K562 (cell line): ENCODE data around the gene TPSAB1. TPM values are rescaled to one million over a fixed set of nuclear protein-coding genes. Genes with fewer than 3 reads are reported as not detected.

Source experiments
- ATAC-seq: fragments of 200-7000 bp; cut with Tn5 transposase; 3 replicates; pipeline ENCODE4 v1.9.1; 2020; ENCODE audit warnings: moderate library complexity
- BruUV-seq: library from RNA; stranded (reverse); fragments of 400-500 nt; replicated peaks from 2 replicates; lab custom pipeline; 2021; lab: Mats Ljungman, UMichigan
- CTCF ChIA-PET: fragments of 300-600 bp; formaldehyde crosslinking; extraction: SDS; loops from one replicate; lab custom pipeline; 2021; ENCODE audit warnings: low intra/inter-chr PET ratio; lab: Yijun Ruan, JAX
- POLR2A ChIA-PET: fragments of 300-600, 350-650 bp; sonication (Branson Sonifier 250); formaldehyde crosslinking; extraction: SDS; loops from one replicate; lab custom pipeline; 2021; ENCODE audit warnings: antibody characterized with exemption, inconsistent platforms; lab: Yijun Ruan, JAX
- DNase-seq, 4 experiments: peaks; one replicate each; pipeline versions ENCODE4 v3.0.0 to v3.0.0-alpha.2; 2011 to 2018; ENCODE audit warnings: low spot score in 3 of 4, mixed read lengths in 3 of 4; ENCODE audit errors: extremely low read depth in 1 of 4
- FAIRE-seq: peaks from 2 replicates; lab custom pipeline; 2011; peaks lifted over from hg19 to GRCh38; lab: Jason Lieb, UNC
- H2AFZ ChIP-seq: 2 replicates; pipeline ENCODE4 v1.6.0; 2011; ENCODE audit warnings: low read depth, low read length, control low read depth, inconsistent platforms
- H3K27ac ChIP-seq: fragments of 200-600 bp; 3 replicates; pipeline ENCODE4 v1.8.0; 2011; ENCODE audit warnings: low read depth, mild to moderate bottlenecking, control low read depth, inconsistent platforms, low read length, moderate library complexity, mixed read lengths; ENCODE audit errors: extremely low read depth
- H3K27me3 ChIP-seq, 2 experiments: fragments of 300-600 bp in 1 of 2; 2 replicates in 1 of 2; 3 replicates in 1 of 2; pipeline versions ENCODE4 v1.6.0 to v1.8.0; 2011; ENCODE audit warnings: inconsistent platforms in 2 of 2, low read length in 2 of 2, mild to moderate bottlenecking in 1 of 2, mixed read lengths in 1 of 2, moderate library complexity in 1 of 2; ENCODE audit not compliant: control insufficient read depth in 2 of 2, insufficient read depth in 2 of 2
- H3K36me3 ChIP-seq: fragments of 300-600 bp; 3 replicates; pipeline ENCODE4 v1.8.0; 2011; ENCODE audit warnings: mild to moderate bottlenecking, low read length, inconsistent platforms; ENCODE audit not compliant: control insufficient read depth, insufficient read depth
- H3K4me1 ChIP-seq, 2 experiments: fragments of 200-600 bp in 1 of 2; replicated peaks in 1 of 2; 2 replicates in 1 of 2; 3 replicates in 1 of 2; pipeline versions ENCODE4 v1.5.1 to v1.8.0; 2011; ENCODE audit warnings: inconsistent platforms in 2 of 2, low read length in 2 of 2, mild to moderate bottlenecking in 1 of 2, mixed read lengths in 1 of 2, moderate library complexity in 1 of 2; ENCODE audit not compliant: control insufficient read depth in 2 of 2, insufficient read depth in 2 of 2
- H3K4me2 ChIP-seq: 2 replicates; pipeline ENCODE4 v1.6.1; 2011; ENCODE audit warnings: low read length, control low read depth, inconsistent platforms, mixed read lengths; ENCODE audit not compliant: insufficient read depth
- H3K4me3 ChIP-seq: fragments of 200-600 bp; sonication (generic), shearing (Covaris generic); 2 replicates; pipeline ENCODE4 v1.5.1; 2016; ENCODE audit warnings: control low read depth, inconsistent platforms
- H3K79me2 ChIP-seq: fragments of 200-600 bp; 3 replicates; pipeline ENCODE4 v1.8.0; 2011; ENCODE audit warnings: low read length, inconsistent platforms; ENCODE audit not compliant: control insufficient read depth, insufficient read depth
- H3K9ac ChIP-seq, 2 experiments: 2 replicates each; pipeline versions ENCODE4 v1.6.0 to v1.6.1; 2011; ENCODE audit warnings: low read depth in 2 of 2, low read length in 2 of 2, control low read depth in 1 of 2, inconsistent platforms in 1 of 2, mild to moderate bottlenecking in 1 of 2, mixed read lengths in 1 of 2; ENCODE audit not compliant: insufficient read depth in 1 of 2
- H3K9me1 ChIP-seq: one replicate; pipeline ENCODE4 v1.6.0; 2011; ENCODE audit warnings: inconsistent platforms, mild to moderate bottlenecking, low read length, moderate library complexity; ENCODE audit not compliant: control insufficient read depth, insufficient read depth
- H3K9me3 ChIP-seq: replicated peaks from 2 replicates; pipeline ENCODE4 v1.5.1; 2011; ENCODE audit warnings: low read depth, low read length, inconsistent platforms; ENCODE audit not compliant: control insufficient read depth, insufficient read depth
- H4K20me1 ChIP-seq: replicated peaks from 2 replicates; pipeline ENCODE4 v1.6.1; 2011; ENCODE audit warnings: low read length, inconsistent platforms, mixed read lengths; ENCODE audit not compliant: control insufficient read depth, insufficient read depth
- CEBPB ChIP-seq: fragments of 450-650 bp; IDR thresholded peaks from 2 replicates; pipeline ENCODE4 v1.6.1; 2016; ENCODE audit warnings: missing genetic modification characterization, missing compliant biosample characterization
- EGR1 ChIP-seq: fragments of 450-650 bp; conservative IDR thresholded peaks from 2 replicates; pipeline ENCODE4 v1.6.1; 2017; ENCODE audit warnings: mild to moderate bottlenecking
- NFIC ChIP-seq: fragments of 450-650 bp; IDR thresholded peaks from 2 replicates; pipeline ENCODE4 v1.6.1; 2017; ENCODE audit warnings: mild to moderate bottlenecking, inconsistent platforms
- STAG1 ChIP-seq: sonication (generic); formaldehyde crosslinking; IDR thresholded peaks from 2 replicates; pipeline ENCODE4 v1.5.0; 2020; ENCODE audit warnings: missing genetic modification reagents, borderline replicate concordance
- ZNF79 ChIP-seq: fragments of 250-450 bp; sonication (Bioruptor Pico); IDR thresholded peaks from 2 replicates; pipeline ENCODE4 v1.4.0; 2020; ENCODE audit warnings: low read depth, mild to moderate bottlenecking, moderate library complexity
- WGBS: fragments of 100-300 bp; shearing (Covaris generic); methylation state at CpG from one replicate; pipeline ENCODE4 v1.1.6; 2016; ENCODE audit warnings: low coverage, mixed read lengths; ENCODE audit not compliant: insufficient coverage; ENCODE audit errors: missing lambda C conversion rate; 5-methylcytosine and 5-hydroxymethylcytosine counted together
- in situ Hi-C: fragments of 300-500 bp; cut with MboI; formaldehyde crosslinking; loops from 4 replicates; pipeline ENCODE4 v1.15.0; 2018; ENCODE audit warnings: inconsistent platforms, mixed read lengths
- intact Hi-C: fragments of 100-400 bp; cut with micrococcal nuclease; formaldehyde crosslinking; loops from 2 replicates; pipeline ENCODE4 v1.14.2; 2022
- polyA plus RNA-seq, 8 experiments: library from polyadenylated mRNA; depleted of rRNA in 4 of 8; stranded (reverse) in 5 of 8; unstranded in 3 of 8; fragments of >200 nt; fragmentation: Nextera tagmentation in 2 of 8; fragmentation: Illumina TruSeq in 1 of 8; extraction: Ambion mirVana in 2 of 8; extraction: Trizol in 1 of 8; gene quantifications; 2 replicates each; pipeline versions ENCODE4 v1.2.1 to v1.2.3, GENCODE V29; 2011 to 2014; ENCODE audit warnings: inconsistent platforms in 1 of 8, missing spikeins in 1 of 8
- total RNA-seq, 7 experiments: library from RNA; depleted of rRNA in 6 of 7; stranded (reverse); fragments of >200 nt in 6 of 7; fragmentation: Illumina TruSeq in 2 of 7; extraction: Trizol in 2 of 7; gene quantifications; 2 replicates each; pipeline versions ENCODE4 v1.2.1 to v1.2.3, GENCODE V29; 2011 to 2021; ENCODE audit warnings: low replicate concordance in 1 of 7

TPSAB1 gene
- total and polyA plus RNA-seq, 9 of the 15 experiments (the other 6 are each of a cell fraction or from before 2014, with no cell fraction given), result not detected

GRCh38 chr16:1221628-1222552 lies 18.6 kb upstream of the TPSAB1 start:
- 3% methylated on average over 40 of the region's 40 CpGs for WGBS
- H3K4me3 ChIP-seq, result no peak overlapping the region
- in situ Hi-C loops, result no loop called here
- no peaks in the 10 kb centered on the region for H3K36me3 ChIP-seq
- no peak overlapping the region for H3K9ac ChIP-seq
- peaks cover 0 to 65% of the 10 kb centered on the region in 2 experiments; a peak in 2 of 5 replicates for H3K4me1 ChIP-seq
- peak overlapping the region; percentile 11; the same call in 1 of the 2 replicates for H3K4me2 ChIP-seq
- ATAC-seq (no peak), FAIRE-seq (no peak), DNase-seq (peak in 1 of 4 experiments; percentile 39)
- ChIA-PET CTCF (no interaction called here), POLR2A (interaction anchor here (0.7 kb wide), 1 partner anchor 149 kb away, joined by 3 read pairs; the partner anchor contains the start of gene SSTR5)
- H3K9me1 ChIP-seq, result no peaks in the 10 kb centered on the region
- H3K27ac ChIP-seq, result no peak overlapping the region
- H3K27me3 ChIP-seq, result peaks cover 55 to 84% of the 10 kb centered on the region in 2 experiments
- BruUV-seq, result no TSS peak
- 0 out of 2 replicates have a peak, but pooled peaks have one; percentile 27 for TF ChIP-seq STAG1
- TF ChIP-seq NFIC, result peak; percentile 47
- 0 out of 2 replicates have a peak, but pooled peaks have one; percentile 21 for TF ChIP-seq EGR1
- no peak for TF ChIP-seq ZNF79 (CRISPR knock-in tag)
- TF ChIP-seq CEBPB (tag), result 0 out of 2 replicates have a peak, but pooled peaks have one; percentile 31
- intact Hi-C loops, result no loop called here
- H2AFZ ChIP-seq, result no peak overlapping the region
- H3K9me3 ChIP-seq, result no peaks in the 10 kb centered on the region
- H3K79me2 ChIP-seq, result no peaks in the 10 kb centered on the region
- H4K20me1 ChIP-seq, result peaks cover 20% of the 10 kb centered on the region
